GM18870 (cell line): ENCODE results near the gene C6orf120.
A peak's percentile ranks its signal among the peaks of the same experiment; 100 is the strongest.

Source experiments
- ATAC-seq: cut with Tn5 transposase; IDR thresholded peaks from one replicate; pipeline ENCODE4 v1.9.1; 2021; ENCODE audit warnings: moderate library complexity; ENCODE audit not compliant: unreplicated experiment

Gene C6orf120

DNA sequence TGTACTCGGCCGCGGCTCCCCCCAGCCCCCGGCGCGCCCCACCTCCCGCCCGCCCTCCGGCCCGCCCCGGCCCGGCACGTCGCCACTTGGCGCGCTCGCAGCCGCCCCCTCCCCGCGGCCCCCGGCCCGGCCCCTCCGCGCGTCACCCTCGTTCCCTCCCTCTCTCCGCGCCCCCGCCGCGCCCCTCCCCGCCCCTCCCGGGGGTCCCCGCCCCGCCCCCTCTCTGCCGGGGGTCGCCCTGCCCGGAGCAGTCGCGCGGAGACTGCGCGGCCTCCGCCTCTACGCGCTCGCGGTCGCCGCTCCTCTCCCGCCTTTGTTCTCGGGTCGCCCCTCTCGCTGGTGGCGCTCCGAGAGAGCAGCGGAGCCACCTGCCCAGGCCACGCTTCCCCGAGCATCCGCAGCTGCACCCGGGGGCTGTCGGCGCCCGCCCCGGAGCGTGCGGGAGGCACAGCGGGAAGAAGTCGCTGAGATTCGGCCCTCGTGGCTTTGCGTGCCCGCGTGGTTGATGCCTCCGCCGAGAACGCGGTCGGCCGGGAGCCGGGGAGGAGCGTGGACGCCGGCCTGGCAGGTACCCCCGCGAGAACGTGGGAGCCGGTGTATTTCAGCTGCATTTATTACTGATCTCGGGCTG, 22.7 kb downstream of the C6orf120 start, which contains the start of gene PHF10:
Gene PHF10, minus strand, starts transcription at position 7 of the 631 bp plus-strand sequence. CDS start 569 bp downstream, outside the sequence.
- peak; percentile 29 for ATAC-seq

DNA sequence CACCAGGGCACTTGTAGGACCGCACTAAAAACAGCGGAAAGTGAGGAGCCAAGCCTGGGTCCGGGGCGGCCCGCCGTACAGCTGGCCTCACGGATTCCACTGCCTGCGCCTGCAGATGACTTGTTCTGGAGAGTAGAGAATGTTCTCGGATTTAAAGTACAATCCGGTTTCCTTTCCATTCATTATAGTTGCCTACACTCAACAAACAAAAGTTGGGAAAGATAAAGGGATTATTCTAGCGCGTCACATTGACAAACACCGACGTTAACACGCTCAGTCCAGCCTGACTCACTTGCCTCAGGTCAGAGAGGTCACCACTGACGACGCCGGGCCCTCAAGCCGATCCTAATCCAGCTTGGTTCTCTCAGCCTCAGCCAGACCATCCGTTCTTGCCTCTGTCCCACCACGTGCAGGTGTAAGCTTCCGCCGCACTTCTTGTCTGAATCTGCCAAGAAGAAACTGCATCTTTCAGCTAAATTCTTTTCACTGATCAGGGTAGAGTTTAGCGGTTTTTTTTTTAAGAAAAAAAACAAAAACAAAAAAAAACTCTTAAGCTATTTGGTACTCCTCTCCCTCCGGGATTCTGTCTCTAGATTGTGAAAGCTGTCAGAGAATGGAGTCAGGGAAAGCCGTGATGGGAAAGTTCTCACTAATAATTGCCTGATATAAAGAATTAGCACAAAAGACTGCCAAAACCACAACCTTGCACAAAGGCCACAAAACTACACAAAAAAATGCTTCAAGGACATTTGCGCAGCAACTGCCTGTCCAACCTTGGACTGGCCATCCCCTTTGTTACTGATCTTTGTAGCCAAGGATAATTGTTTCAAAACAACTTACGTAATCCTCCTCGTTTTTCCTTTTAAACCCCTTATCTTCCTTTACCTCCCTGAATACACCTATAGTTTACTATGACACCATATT, 23.5 kb downstream of the C6orf120 start:
- ATAC-seq: peak; percentile 32

DNA sequence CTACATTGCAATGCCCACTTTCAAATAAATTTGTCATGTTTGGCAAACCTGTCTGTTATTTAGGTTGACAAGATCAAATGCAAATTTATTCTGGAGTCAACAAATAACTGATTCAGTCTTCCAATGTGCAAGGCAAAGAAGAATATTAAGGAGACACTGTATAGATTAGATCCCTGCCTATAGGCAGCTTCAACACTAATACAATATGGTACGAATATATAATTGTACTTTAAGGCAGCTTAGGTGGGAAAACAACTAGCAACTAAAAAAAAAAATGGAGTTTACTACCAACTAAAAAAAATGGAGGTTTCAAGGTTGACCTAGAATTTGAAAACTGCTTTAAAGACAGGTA, 24.1 kb downstream of the C6orf120 start:
- no peak for ATAC-seq

DNA sequence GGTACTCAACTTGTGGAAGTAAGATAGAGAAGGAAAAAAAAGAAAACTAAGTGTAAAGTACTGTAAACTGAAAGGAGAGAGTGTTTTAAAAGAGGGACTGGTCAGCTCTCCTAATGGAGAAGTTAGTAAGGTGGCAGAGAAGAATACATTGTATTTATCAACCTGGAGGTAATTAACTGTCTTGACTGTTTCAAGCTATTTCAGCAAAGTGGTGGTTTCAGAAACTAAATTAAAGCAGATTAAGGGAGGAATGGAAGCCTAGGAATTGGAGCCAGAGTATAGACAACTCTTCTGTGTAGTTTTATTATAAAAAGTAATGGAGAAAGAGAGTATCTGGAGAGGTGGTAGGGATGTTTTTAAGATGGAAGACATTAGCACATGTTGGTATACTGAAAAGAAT, 25.0 kb downstream of the C6orf120 start:
- no peak for ATAC-seq

DNA sequence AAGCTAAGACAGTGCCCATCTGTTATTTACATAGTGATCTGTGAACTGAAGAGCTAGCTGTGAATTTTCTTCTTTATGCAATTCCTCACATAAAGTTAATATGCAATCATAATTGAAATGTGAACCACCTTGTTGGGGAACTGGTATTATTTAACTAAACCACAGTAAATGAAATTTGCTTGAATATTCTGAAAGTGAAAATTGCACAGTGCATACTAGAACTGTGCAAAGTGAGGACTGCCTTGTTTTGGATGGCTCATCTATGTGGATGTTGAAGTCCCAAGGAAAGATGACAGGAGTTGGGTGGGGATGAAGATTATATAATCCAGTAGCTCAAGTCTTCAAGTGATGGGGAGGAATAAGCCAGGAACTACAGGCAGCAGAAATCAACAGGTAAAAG, 28.0 kb downstream of the C6orf120 start:
- no peak for ATAC-seq

DNA sequence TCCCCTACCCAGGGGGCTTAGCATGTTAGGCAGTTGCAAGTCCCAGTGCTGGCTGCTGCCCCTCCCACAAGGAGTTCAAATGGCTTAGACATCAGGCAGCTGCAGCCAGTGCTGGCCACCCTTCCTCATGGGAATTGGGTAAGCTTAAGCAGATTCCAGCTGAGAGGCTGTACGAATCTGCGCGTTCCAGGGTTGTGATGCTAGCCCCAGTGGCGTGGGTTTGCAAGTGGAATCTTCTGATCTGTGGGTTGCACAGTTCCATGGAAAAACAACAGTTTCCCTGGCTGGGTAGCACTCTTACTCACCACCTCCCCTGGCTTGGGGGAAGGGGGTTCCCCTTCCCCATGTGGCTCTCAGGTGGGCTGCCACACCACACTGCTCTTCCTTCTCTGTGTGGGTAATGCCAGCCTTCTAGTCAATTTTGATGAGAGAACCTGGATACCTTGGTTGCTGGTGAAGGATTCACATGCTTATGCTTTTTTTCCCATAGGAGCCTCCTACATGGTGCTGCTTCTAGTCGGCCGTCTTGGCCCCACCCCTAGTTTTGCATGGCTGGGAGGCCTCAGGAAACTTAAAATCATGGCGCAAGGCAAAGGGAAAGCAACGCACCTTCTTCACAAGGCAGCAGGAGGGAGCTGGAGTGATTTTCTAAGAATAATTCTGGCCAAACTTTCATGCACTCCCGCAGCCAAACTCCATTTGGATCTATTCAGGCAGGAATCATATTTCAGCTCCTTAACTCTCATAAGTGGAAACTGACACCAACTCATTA, 36.5 kb downstream of the C6orf120 start:
- ATAC-seq: no peak

DNA sequence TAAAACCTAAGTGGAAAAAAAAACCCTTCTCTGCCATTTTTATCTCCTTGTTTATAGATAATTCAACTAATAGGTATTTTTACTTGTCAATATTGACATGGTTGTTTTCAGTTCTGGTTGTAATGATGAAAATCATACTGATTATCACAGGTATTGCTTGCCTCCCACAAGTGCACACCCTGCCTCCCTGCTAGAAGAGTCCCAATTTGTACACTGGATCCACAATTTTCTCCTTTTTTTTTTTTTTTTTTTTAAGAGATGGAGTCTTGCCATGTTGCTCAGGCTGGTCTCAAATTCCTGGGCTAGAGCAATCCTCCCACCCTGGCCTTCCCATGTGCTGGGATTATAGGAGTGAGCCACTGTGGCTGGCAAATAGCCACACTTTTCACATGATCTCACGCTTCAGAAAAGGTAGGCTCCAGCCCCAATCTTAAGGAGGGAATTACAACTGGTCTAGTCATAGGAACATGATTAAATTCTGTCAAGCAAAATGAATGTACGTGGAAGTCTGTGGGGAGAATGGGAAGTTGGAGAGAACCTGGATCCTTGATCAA, 37.1 kb downstream of the C6orf120 start:
- no peak for ATAC-seq

DNA sequence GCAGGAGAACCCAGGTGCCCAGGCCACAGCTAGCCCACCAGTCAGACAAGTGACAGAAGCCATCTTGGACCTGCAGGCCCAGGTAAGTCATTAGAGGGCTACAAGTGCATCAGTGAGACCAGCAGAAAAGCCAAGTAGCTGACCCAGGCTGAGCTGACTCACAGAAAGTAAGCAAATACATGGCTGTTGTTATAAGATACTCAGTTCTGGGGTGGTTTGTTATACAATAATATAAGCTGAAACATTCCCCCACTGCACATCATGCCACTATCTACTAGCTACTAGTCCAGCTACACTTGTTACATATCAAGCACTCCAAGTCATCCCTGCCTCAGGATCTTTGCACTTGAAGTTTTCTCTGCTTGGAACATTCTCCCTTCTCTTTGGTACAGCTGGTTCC, 39.4 kb downstream of the C6orf120 start:
- ATAC-seq: no peak

DNA sequence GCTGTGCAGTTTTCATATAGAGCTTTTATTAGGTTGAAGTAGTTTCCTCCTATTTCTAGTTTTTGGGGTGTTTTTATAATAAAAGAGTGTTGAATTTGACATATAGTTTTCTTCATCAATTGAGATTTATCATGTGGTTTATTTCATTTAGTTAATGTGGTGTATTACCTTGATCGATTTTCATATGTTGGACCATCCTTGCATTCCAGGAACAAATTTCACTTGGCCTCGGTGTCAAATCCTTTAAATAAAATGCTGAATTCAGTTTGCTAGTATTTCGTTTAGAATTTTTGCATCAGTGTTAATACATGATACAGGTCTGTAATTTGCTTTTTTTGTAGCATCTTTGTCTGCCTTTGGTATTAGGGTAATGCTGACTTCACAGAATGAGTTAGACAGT, 43.5 kb downstream of the C6orf120 start:
- no peak for ATAC-seq

DNA sequence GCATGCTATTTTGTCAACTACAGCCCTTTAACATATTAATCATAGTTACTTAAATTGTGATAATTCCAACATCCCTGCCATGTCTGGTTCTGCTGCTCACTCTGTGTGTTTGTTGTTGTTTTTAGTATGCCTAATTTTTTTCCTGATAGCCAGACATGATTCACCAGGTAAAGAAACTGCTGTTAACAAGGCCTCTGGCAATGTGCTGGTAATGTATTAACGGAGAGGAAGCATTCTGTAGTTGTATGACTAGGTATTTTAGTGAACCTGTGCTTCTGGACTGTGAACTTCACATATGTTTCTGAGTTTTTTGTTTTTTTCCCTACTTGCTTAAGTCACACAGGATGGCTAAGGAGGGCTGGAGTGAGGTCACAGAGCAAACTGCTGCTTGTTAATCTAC, 44.6 kb downstream of the C6orf120 start:
- no peak for ATAC-seq

DNA sequence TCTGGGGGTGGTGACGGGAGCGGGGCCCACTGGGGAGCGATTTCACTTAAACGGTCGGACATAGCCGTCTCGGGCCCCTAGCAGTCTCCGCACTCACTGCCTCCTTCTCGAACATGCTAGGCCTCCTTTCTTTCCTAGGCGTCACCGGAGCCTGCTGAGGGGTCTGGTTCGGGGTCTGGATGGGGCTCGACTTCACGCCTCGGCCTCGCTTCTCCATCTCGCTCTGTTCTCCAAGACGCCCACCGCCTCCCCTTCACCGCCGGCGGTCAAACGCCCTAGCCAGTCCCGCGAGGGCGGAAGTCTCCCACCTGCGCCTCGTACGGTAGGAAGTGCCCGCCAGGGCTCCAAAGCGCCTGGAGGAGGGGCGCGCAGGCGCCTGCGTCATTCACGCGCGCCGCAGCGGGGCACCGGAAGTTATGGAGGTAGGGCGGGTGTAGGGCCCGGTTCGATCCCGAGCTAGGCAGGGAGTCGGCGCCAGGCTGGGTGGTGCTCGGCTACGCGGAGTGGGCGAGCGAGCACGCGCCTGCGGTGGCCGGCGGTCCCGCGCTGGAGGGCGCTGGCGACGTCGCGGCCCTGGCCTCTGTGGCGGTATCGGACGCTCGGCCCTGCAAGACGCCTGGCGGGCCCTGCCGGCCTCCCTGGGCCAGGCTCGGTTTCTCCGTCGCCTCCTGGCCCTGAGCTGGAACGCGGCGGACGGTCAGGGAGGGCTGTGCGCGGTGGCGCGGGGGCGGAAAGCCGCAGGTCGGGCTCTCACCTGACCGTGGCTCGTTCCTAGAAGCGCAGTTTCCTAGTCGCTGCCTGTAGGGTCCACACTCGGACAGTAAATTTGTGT, 49.5 kb downstream of the C6orf120 start, which contains the start of the genes DYNLT2 and ERMARD:
Gene DYNLT2, minus strand, starts transcription at position 331 of the 832 bp plus-strand sequence. Its CDS starts 114 bp downstream, at position 217.
Gene ERMARD, plus strand, starts transcription at position 381 of the 832 bp plus-strand sequence. Its CDS starts 36 bp downstream, at position 417.
- peak; percentile 85 for ATAC-seq

DNA sequence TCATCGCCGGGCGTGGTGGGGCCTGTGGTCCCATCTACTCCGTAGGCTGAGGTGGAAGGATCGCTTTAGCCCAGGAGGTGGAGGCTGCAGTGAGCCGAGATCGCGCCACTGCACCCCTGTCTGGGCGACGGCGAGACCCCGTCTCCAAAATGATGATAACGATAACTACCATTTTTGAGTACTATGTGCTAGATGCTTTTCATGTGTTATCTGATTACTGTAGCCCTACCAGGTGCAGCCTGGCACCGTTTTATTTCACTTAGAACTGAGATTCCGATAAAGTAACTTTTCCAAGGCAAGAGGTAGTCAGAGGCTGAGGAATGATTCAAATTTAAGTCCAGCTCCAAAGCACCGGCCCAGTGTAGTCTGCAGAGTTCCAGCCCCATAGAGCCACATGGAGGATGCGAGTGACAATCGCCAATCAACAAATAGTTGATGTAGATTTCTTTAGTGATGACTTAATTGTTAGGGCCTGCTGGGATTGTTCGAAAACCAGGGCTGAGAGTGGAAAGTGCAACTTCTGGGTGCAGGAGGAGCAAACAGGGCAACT, 50.2 kb downstream of the C6orf120 start:
- no peak for ATAC-seq
